ENCODE measurements around the gene CARNS1. TPM values are rescaled to one million over a fixed set of nuclear protein-coding genes. Genes with fewer than 3 reads are reported as not detected.

CARNS1 gene
- total RNA-seq, 6 experiments from 2014 or later = 0.05 to 0.14 (median 0.06) TPM; not detected in 1

- Mint-ChIP-seq H3K27me3 (ENCODE audit: insufficient read depth) (peaks cover 4% of the 10 kb centered on the region), H3K27ac (no peak overlapping the region), H3K4me3 (no peak overlapping the region), H3K4me1 (ENCODE audit: low read depth) (peaks cover 36% of the 10 kb centered on the region), H3K36me3 (ENCODE audit: low read depth) (no peaks in the 10 kb centered on the region), H3K9me3 (no peaks in the 10 kb centered on the region)
- TF ChIP-seq CTCF (IDR thresholded peaks at IDR 0.05) = no peak
- DNase-seq = no peak
These were observed 28.4 kb upstream of the CARNS1 start for GRCh38 chr11:67387069-67387468.

- TF ChIP-seq CTCF (IDR thresholded peaks at IDR 0.05) = no peak
- H3K36me3 Mint-ChIP-seq (ENCODE audit: low read depth) = no peaks in the 10 kb centered on the region
- no peak overlapping the region for H3K27ac Mint-ChIP-seq
- H3K4me3 Mint-ChIP-seq = no peak overlapping the region
- H3K9me3 Mint-ChIP-seq = no peaks in the 10 kb centered on the region
- DNase-seq = no peak
- peaks cover 4% of the 10 kb centered on the region for H3K27me3 Mint-ChIP-seq (ENCODE audit: insufficient read depth)
- peaks cover 34% of the 10 kb centered on the region for H3K4me1 Mint-ChIP-seq (ENCODE audit: low read depth)
These were observed 28.0 kb upstream of the CARNS1 start for GRCh38 chr11:67387518-67387917.

- no peak for DNase-seq
- H3K4me1 Mint-ChIP-seq (ENCODE audit: low read depth) = peaks cover 34% of the 10 kb centered on the region
- peak; percentile 70 for TF ChIP-seq CTCF (IDR thresholded peaks at IDR 0.05)
- peak overlapping the region; percentile 38 for H3K4me3 Mint-ChIP-seq
- no peak overlapping the region for H3K27ac Mint-ChIP-seq
- H3K9me3 Mint-ChIP-seq = no peaks in the 10 kb centered on the region
- H3K36me3 Mint-ChIP-seq (ENCODE audit: low read depth) = no peaks in the 10 kb centered on the region
- peaks cover 4% of the 10 kb centered on the region for H3K27me3 Mint-ChIP-seq (ENCODE audit: insufficient read depth)
These were observed 26.0 kb upstream of the CARNS1 start for GRCh38 chr11:67389477-67389876.

GRCh38 chr11:67390947-67391303 lies 24.6 kb upstream of the CARNS1 start:
- Mint-ChIP-seq H3K9me3 (no peaks in the 10 kb centered on the region), H3K4me1 (ENCODE audit: low read depth) (peaks cover 24% of the 10 kb centered on the region), H3K4me3 (peak overlapping the region; percentile 90), H3K27me3 (ENCODE audit: insufficient read depth) (peaks cover 1% of the 10 kb centered on the region), H3K27ac (peak overlapping the region; percentile 83), H3K36me3 (ENCODE audit: low read depth) (no peaks in the 10 kb centered on the region)
- no peak for TF ChIP-seq CTCF (IDR thresholded peaks at IDR 0.05)
- no peak for DNase-seq

- H3K4me3 Mint-ChIP-seq = peak within 1 kb of the TSS; percentile 90
- peaks cover 24% of the 10 kb centered on the region for H3K4me1 Mint-ChIP-seq (ENCODE audit: low read depth)
- peaks cover 1% of the 10 kb centered on the region for H3K27me3 Mint-ChIP-seq (ENCODE audit: insufficient read depth)
- H3K36me3 Mint-ChIP-seq (ENCODE audit: low read depth) = no peaks in the 10 kb centered on the region
- peak; percentile 86 for DNase-seq
- no peak for TF ChIP-seq CTCF (IDR thresholded peaks at IDR 0.05)
- H3K27ac Mint-ChIP-seq = peak within 1 kb of the TSS; percentile 83
- no peaks in the 10 kb centered on the region for H3K9me3 Mint-ChIP-seq
These were observed 23.9 kb upstream of the CARNS1 start, which contains the start of gene RAD9A for GRCh38 chr11:67391304-67392182. TSS of gene RAD9A (plus strand) at chr11:67391986. CDS start at chr11:67392045, 59 bp downstream.
